Sigmoid colon (tissue), 4 donors: Measurements from ENCODE around the gene HNRNPUL1.

Experiments
- CTCF ChIP-seq, 4 experiments: fragments of 450-650 bp in 3 of 4; fragments of 200-600 bp in 1 of 4; IDR thresholded peaks; one replicate each; pipeline ENCODE4 v1.5.1; 2016 to 2019; ENCODE audit warnings: antibody characterized with exemption in 4 of 4, mild to moderate bottlenecking in 3 of 4, moderate library complexity in 2 of 4
- EP300 ChIP-seq, 4 donors: sonication (generic); formaldehyde crosslinking; IDR thresholded peaks; one replicate each; pipeline ENCODE4 v1.6.1; 2017; ENCODE audit warnings: antibody characterized with exemption in 4 of 4

GRCh38 chr19:41305927-41306793, 42.0 kb downstream of the HNRNPUL1 start:
- TF ChIP-seq CTCF (IDR thresholded peaks at IDR 0.05) (no peak), EP300 (IDR thresholded peaks at IDR 0.05) (no peak)
